ENCODE results near the gene DPM2. TPM values are rescaled to one million over a fixed set of nuclear protein-coding genes. Genes with fewer than 3 reads are reported as not detected.

Gene DPM2
- total and polyA plus RNA-seq, 7 experiments from 2014 or later: 29.1 to 84.4 (median 39.5) TPM

DNA sequence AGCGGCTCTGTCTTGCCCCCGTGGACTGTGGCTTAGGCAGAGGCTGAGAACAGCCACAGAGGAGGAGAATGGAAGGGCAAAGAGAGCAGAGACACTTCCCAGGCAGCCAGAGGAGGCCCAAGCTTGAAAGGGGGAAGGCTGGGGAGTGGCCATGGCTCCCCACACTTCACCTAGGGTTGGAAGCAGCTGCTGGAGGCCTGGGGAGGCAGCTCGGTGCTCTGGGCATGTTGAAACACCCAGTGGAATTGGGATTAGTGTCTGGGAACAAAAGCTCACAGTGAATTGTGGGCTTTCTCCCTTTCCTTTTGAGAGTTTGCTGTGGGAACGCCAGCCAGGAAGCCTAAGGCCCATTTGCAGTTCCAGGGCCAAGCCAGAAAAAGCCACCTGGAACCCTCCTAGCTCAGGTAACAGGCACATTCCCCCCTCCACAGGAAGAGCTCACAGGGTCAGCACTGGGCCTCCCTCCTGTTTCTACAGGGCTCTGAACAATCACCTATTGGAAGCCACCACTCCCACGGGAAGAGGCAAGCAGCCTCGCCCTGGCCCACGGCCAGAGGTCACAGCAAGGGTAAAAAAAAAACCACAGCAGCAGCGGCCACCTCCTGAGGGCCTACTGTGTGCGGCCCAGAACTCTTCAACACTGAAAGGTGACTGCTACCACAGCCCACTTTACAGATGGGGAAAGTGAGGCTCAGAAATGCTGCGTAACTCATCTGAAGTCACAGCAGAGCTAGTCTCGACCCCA lies 22.9 kb upstream of the DPM2 start:
- H3K9me3 Mint-ChIP-seq: peaks cover 0 to 3% (median 0%) of the 10 kb centered on the region in 11 donors
- H3K27me3 Mint-ChIP-seq: no peaks in the 10 kb centered on the region
- ATAC-seq: no peak
- intact Hi-C loops (cut with micrococcal nuclease): no loop called here
- H3K36me3 ChIP-seq (ENCODE audit: control insufficient read depth in 2 of 3, insufficient read depth in 3 of 3, low read length in 3 of 3): peaks cover 0 to 43% (median 13%) of the 10 kb centered on the region in 3 experiments
- ChIA-PET POLR2A (interaction anchor here (33.9 to 61.3 kb wide), 3 partner anchors 7 to 66 kb away, joined by 1511 to 1719 read pairs (median 1719); partner anchors contain the start of genes DPM2 and EEIG1), CTCF (interaction anchor here (1.0 to 13.2 kb wide), 6 partner anchors 10 to 112 kb away, joined by 3 to 253 read pairs (median 6); no protein-coding TSS in a partner anchor)
- peak overlapping the region; percentile 15 to 98 (median 93) for H3K27ac Mint-ChIP-seq
- peaks cover 67 to 97% (median 92%) of the 10 kb centered on the region in 7 donors for H3K4me1 Mint-ChIP-seq
- H3K4me1 ChIP-seq (ENCODE audit: control insufficient read depth in 2 of 2, insufficient read depth in 2 of 2, low read length in 2 of 2): peaks cover 81 to 94% of the 10 kb centered on the region in 2 donors
- H3K4me3 ChIP-seq (ENCODE audit: low read length): peak overlapping the region; percentile 5
- H3K4me3 Mint-ChIP-seq: peak overlapping the region; percentile 27 to 98 (median 90)
- no peaks in the 10 kb centered on the region for H3K27me3 ChIP-seq (ENCODE audit: control insufficient read depth in 2 of 2, insufficient read depth in 2 of 2, low read length in 2 of 2)
- peak overlapping the region; percentile 84 for H3K27ac ChIP-seq (ENCODE audit: low read depth, low read length)
- peaks cover 4 to 51% (median 30%) of the 10 kb centered on the region in 5 donors for H3K36me3 Mint-ChIP-seq
- H3K9me3 ChIP-seq (ENCODE audit: control insufficient read depth in 2 of 3, low read length in 3 of 3): no peaks in the 10 kb centered on the region
- DNase-seq: no peak

DNA sequence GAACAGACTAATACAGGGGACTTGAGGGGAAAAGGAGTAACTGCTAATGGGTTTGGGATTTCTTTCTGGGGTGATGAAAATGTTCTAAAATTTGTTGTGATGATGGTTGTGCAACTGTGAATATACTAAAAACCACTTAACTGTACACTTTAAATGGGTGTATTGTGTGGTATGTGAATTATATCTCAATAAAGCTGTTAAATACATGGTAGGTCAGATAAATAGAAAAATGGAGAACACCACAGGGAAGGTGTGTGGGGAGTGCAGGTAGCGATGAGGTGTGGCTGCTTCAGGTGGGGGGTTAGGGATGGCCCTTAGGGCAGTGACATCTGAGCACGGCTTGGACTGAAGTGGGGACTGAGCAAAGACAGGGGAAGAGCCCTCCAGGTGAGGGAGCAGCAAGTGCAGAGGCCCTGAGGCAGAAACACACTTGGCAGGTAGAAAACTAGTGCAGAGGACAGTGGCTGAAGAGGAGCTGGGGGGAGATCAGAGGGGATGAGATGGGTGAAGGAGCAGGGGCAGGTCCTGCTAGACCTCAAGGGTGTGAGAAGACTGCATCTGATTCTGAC lies 22.3 kb upstream of the DPM2 start:
- no peak for DNase-seq
- H3K4me1 Mint-ChIP-seq: peaks cover 66 to 97% (median 92%) of the 10 kb centered on the region in 7 donors
- Histone ChIP-seq H3K9me3 (ENCODE audit: control insufficient read depth in 2 of 3, low read length in 3 of 3) (no peaks in the 10 kb centered on the region), H3K4me1 (ENCODE audit: control insufficient read depth in 2 of 2, insufficient read depth in 2 of 2, low read length in 2 of 2) (peaks cover 83 to 94% of the 10 kb centered on the region in 2 donors), H3K27ac (ENCODE audit: low read depth, low read length) (peak overlapping the region; percentile 84), H3K27me3 (ENCODE audit: control insufficient read depth in 2 of 2, insufficient read depth in 2 of 2, low read length in 2 of 2) (no peaks in the 10 kb centered on the region), H3K4me3 (ENCODE audit: low read length) (peak overlapping the region; percentile 5), H3K36me3 (ENCODE audit: control insufficient read depth in 2 of 3, insufficient read depth in 3 of 3, low read length in 3 of 3) (peaks cover 0 to 43% (median 13%) of the 10 kb centered on the region in 3 experiments)
- H3K4me3 Mint-ChIP-seq: peak overlapping the region; percentile 27 to 98 (median 90)
- no peak for ATAC-seq
- ChIA-PET CTCF (interaction anchor here (0.5 to 13.2 kb wide), 4 partner anchors 43 to 544 kb away, joined by 3 to 253 read pairs (median 4); no protein-coding TSS in a partner anchor), POLR2A (interaction anchor here (33.9 to 61.3 kb wide), 3 partner anchors 7 to 66 kb away, joined by 1511 to 1719 read pairs (median 1719); partner anchors contain the start of genes DPM2 and EEIG1)
- peaks cover 0 to 3% (median 0%) of the 10 kb centered on the region in 11 donors for H3K9me3 Mint-ChIP-seq
- H3K36me3 Mint-ChIP-seq: peaks cover 4 to 49% (median 31%) of the 10 kb centered on the region in 5 donors
- no peaks in the 10 kb centered on the region for H3K27me3 Mint-ChIP-seq
- intact Hi-C loops (cut with micrococcal nuclease): loop anchor here (1.0 to 5.0 kb wide), 2 partner anchors 7 to 132 kb away; no protein-coding TSS in a partner anchor
- H3K27ac Mint-ChIP-seq: peak overlapping the region; percentile 15 to 98 (median 93)

DNA sequence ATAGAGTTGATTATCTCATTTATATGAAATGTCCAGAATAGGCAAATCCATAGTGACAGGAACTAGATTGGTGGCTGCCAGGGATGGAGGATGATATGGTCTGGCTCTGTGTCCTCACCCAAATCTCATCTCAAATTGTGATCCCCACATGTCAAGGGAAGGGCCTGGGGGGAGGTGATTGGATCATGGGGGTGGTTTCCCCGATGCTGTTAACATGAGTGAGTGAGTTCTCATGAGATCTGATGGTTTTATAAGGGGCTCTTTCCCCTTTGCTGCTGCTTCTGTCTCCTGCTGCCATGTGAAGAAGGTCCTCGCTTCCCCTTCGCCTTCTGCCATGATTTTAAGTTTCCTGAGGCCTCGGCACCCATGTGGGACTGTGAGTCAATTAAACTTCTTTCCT lies 21.7 kb upstream of the DPM2 start:
- Mint-ChIP-seq H3K27ac (peak overlapping the region; percentile 15 to 98 (median 93)), H3K9me3 (peaks cover 0 to 3% (median 0%) of the 10 kb centered on the region in 11 donors), H3K27me3 (no peaks in the 10 kb centered on the region), H3K36me3 (peaks cover 4 to 49% (median 30%) of the 10 kb centered on the region in 5 donors), H3K4me3 (peak overlapping the region; percentile 27 to 98 (median 90)), H3K4me1 (peaks cover 70 to 97% (median 93%) of the 10 kb centered on the region in 7 donors)
- Histone ChIP-seq H3K27ac (ENCODE audit: low read depth, low read length) (peak overlapping the region; percentile 84), H3K36me3 (ENCODE audit: control insufficient read depth in 2 of 3, insufficient read depth in 3 of 3, low read length in 3 of 3) (peaks cover 0 to 46% (median 13%) of the 10 kb centered on the region in 3 experiments), H3K4me1 (ENCODE audit: control insufficient read depth in 2 of 2, insufficient read depth in 2 of 2, low read length in 2 of 2) (peaks cover 86 to 94% of the 10 kb centered on the region in 2 donors), H3K27me3 (ENCODE audit: control insufficient read depth in 2 of 2, insufficient read depth in 2 of 2, low read length in 2 of 2) (no peaks in the 10 kb centered on the region), H3K9me3 (ENCODE audit: control insufficient read depth in 2 of 3, low read length in 3 of 3) (no peaks in the 10 kb centered on the region), H3K4me3 (ENCODE audit: low read length) (no peak overlapping the region)
- ATAC-seq: no peak
- POLR2A ChIA-PET: interaction anchor here (1.4 to 61.3 kb wide), 4 partner anchors 8 to 67 kb away, joined by 4 to 1719 read pairs (median 1615); partner anchors contain the start of genes DPM2 and EEIG1
- intact Hi-C loops (cut with micrococcal nuclease): loop anchor here (1.0 to 5.0 kb wide), 2 partner anchors 8 to 133 kb away; no protein-coding TSS in a partner anchor
- CTCF ChIA-PET: interaction anchor here (0.5 to 13.2 kb wide), 2 partner anchors 72 to 544 kb away, joined by 4 to 253 read pairs; no protein-coding TSS in a partner anchor
- DNase-seq: peak in 1 of 9 donors; percentile 63

DNA sequence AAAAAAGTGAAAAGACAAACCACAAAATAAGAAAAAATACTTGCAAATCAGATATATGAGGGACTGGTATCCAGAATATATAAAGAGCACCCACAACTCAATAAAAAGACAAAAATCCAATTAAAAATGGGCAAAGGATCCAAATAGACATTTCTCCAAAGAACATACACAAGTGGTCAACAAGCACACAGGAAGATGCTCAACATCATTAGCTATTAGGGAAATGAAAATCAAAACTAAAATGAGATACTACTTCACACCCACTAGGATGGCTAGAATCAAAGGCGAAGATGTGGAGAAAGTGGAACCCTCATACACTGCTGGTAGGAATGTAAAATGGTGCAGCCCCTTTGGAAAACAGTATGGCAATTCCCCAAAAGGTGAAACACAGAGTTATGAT lies 21.1 kb upstream of the DPM2 start:
- DNase-seq (no peak), ATAC-seq (no peak)
- Mint-ChIP-seq H3K27me3 (no peaks in the 10 kb centered on the region), H3K4me3 (peak overlapping the region; percentile 21 to 98 (median 82)), H3K36me3 (peaks cover 4 to 47% (median 30%) of the 10 kb centered on the region in 5 donors), H3K4me1 (peaks cover 76 to 97% (median 93%) of the 10 kb centered on the region in 7 donors), H3K9me3 (peaks cover 0 to 3% (median 0%) of the 10 kb centered on the region in 11 donors), H3K27ac (peak overlapping the region in 8 of 9 donors; percentile 90 to 98 (median 94))
- Histone ChIP-seq H3K9me3 (ENCODE audit: control insufficient read depth in 2 of 3, low read length in 3 of 3) (no peaks in the 10 kb centered on the region), H3K36me3 (ENCODE audit: control insufficient read depth in 2 of 3, insufficient read depth in 3 of 3, low read length in 3 of 3) (peaks cover 0 to 47% (median 13%) of the 10 kb centered on the region in 3 experiments), H3K4me3 (ENCODE audit: low read length) (no peak overlapping the region), H3K27me3 (ENCODE audit: control insufficient read depth in 2 of 2, insufficient read depth in 2 of 2, low read length in 2 of 2) (no peaks in the 10 kb centered on the region), H3K27ac (ENCODE audit: low read depth, low read length) (peak overlapping the region; percentile 84), H3K4me1 (ENCODE audit: control insufficient read depth in 2 of 2, insufficient read depth in 2 of 2, low read length in 2 of 2) (peaks cover 86 to 94% of the 10 kb centered on the region in 2 donors)
- POLR2A ChIA-PET: interaction anchor here (1.4 to 61.3 kb wide), 4 partner anchors 8 to 67 kb away, joined by 4 to 1719 read pairs (median 1615); partner anchors contain the start of genes DPM2 and EEIG1
- CTCF ChIA-PET: interaction anchor here (1.2 to 13.2 kb wide), 3 partner anchors 15 to 73 kb away, joined by 3 to 253 read pairs (median 55); no protein-coding TSS in a partner anchor
- intact Hi-C loops (cut with micrococcal nuclease): loop anchor here (1.0 to 5.0 kb wide), 2 partner anchors 9 to 134 kb away; no protein-coding TSS in a partner anchor

DNA sequence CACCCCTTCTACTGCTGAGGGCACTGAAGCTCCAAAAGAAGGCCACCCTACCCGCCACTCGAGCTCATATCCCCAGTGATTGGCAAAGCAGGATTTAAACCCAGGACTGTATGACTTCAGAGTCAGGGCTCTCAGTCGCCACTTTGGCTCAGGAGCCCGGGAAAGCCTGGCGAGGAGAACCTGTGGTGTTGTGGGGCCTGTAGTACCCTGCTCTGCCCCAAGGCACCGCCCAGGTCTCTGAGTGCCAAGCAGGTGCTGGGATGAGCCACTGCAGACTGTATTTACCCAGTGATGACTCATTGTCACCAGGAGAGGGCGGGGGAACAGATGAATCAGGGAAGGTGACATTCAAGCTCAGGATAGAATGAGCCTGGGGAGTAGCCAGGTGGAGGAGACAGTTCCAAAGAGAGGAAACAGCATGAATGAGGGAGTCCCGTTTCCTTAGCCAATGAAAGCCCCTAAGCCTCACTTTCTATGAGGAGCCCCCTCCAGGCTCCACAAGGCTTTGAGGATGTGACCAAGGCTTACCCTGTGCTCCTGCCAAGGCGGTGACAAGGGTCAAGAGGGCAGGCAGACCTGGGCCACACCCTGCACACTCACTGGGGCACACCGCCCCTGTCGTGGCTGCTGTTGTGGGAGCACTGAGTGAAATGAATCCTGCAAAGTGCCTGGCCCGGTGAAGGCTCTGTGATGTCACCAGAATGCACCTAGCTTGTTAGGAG lies 17.8 kb upstream of the DPM2 start:
- Mint-ChIP-seq H3K27ac (peak overlapping the region; percentile 66 to 98 (median 93)), H3K27me3 (no peaks in the 10 kb centered on the region), H3K4me1 (peaks cover 65 to 96% (median 84%) of the 10 kb centered on the region in 7 donors), H3K36me3 (peaks cover 0 to 34% (median 14%) of the 10 kb centered on the region in 5 donors), H3K4me3 (peak overlapping the region; percentile 74 to 92 (median 82)), H3K9me3 (peaks cover 0 to 3% (median 0%) of the 10 kb centered on the region in 11 donors)
- peak overlapping the region; percentile 84 for H3K27ac ChIP-seq (ENCODE audit: low read depth, low read length)
- H3K36me3 ChIP-seq (ENCODE audit: control insufficient read depth in 2 of 3, insufficient read depth in 3 of 3, low read length in 3 of 3): peaks cover under 1 to 45% (median 4%) of the 10 kb centered on the region in 3 experiments
- intact Hi-C loops (cut with micrococcal nuclease): loop anchor here (1.0 to 5.0 kb wide), 9 partner anchors 10 to 162 kb away; no protein-coding TSS in a partner anchor
- no peaks in the 10 kb centered on the region for H3K9me3 ChIP-seq (ENCODE audit: control insufficient read depth in 2 of 3, low read length in 3 of 3)
- ChIA-PET POLR2A (interaction anchor here (0.9 to 61.3 kb wide), 9 partner anchors 8 to 171 kb away, joined by 3 to 1719 read pairs (median 8); partner anchors contain the start of genes EEIG1, NAIF1 and SLC25A25), CTCF (interaction anchor here (0.6 to 13.2 kb wide), 19 partner anchors 9 to 170 kb away, joined by 3 to 253 read pairs (median 4); partner anchors contain the start of gene CDK9)
- peaks cover 72 to 91% of the 10 kb centered on the region in 2 donors for H3K4me1 ChIP-seq (ENCODE audit: control insufficient read depth in 2 of 2, insufficient read depth in 2 of 2, low read length in 2 of 2)
- ATAC-seq: peak; percentile 93
- peak overlapping the region; percentile 41 for H3K4me3 ChIP-seq (ENCODE audit: low read length)
- H3K27me3 ChIP-seq (ENCODE audit: control insufficient read depth in 2 of 2, insufficient read depth in 2 of 2, low read length in 2 of 2): no peaks in the 10 kb centered on the region
- DNase-seq: peak in 8 of 9 donors; percentile 64 to 86 (median 70)
